Progenitor cell of endocrine pancreas (in vitro differentiated cells): ENCODE measurements around the gene POFUT2. TPM values are rescaled to one million over a fixed set of nuclear protein-coding genes. Genes with fewer than 3 reads are reported as not detected.
A peak's percentile ranks its signal among the peaks of the same experiment; 100 is the strongest.

Source experiments
- DNase-seq: peaks from one replicate; pipeline ENCODE4 v3.0.0; 2021; ENCODE audit warnings: low spot score; ENCODE audit not compliant: unreplicated experiment
- H3K27ac Mint-ChIP-seq: 2 replicates; pipeline ENCODE4 v1.8.0; 2021; ENCODE audit warnings: mild to moderate bottlenecking, moderate library complexity, mixed read lengths
- H3K27me3 Mint-ChIP-seq: 2 replicates; pipeline ENCODE4 v1.8.0; 2021; ENCODE audit warnings: mixed read lengths
- H3K36me3 Mint-ChIP-seq: 2 replicates; pipeline ENCODE4 v1.8.0; 2022; ENCODE audit warnings: mixed read lengths; ENCODE audit not compliant: insufficient read depth
- H3K4me1 Mint-ChIP-seq: 2 replicates; pipeline ENCODE4 v1.8.0; 2021; ENCODE audit warnings: low read depth, mixed read lengths
- H3K4me3 Mint-ChIP-seq: 2 replicates; pipeline ENCODE4 v1.8.0; 2021; ENCODE audit warnings: low read depth, mild to moderate bottlenecking, moderate library complexity, mixed read lengths
- H3K9me3 Mint-ChIP-seq: 2 replicates; pipeline ENCODE4 v1.8.0; 2021; ENCODE audit warnings: low read depth, mixed read lengths
- CTCF ChIP-seq: fragments of 200-600 bp; sonication (generic); IDR thresholded peaks from one replicate; pipeline ENCODE4 v1.5.0; 2021; ENCODE audit warnings: antibody characterized with exemption, mild to moderate bottlenecking; ENCODE audit not compliant: unreplicated experiment
- total RNA-seq: library from RNA; stranded (reverse); gene quantifications from 2 replicates; pipeline ENCODE4 v1.2.1, GENCODE V29; 2021

Gene POFUT2
- total RNA-seq, 1 donor from 2014 or later, result 47.8 TPM

- peaks cover 5% of the 10 kb centered on the region for H3K4me1 Mint-ChIP-seq
- peaks cover 15% of the 10 kb centered on the region for H3K36me3 Mint-ChIP-seq
- H3K9me3 Mint-ChIP-seq, result no peaks in the 10 kb centered on the region
- H3K27ac Mint-ChIP-seq, result no peak overlapping the region
- peak overlapping the region; percentile 59 for H3K4me3 Mint-ChIP-seq
- no peaks in the 10 kb centered on the region for H3K27me3 Mint-ChIP-seq
- TF ChIP-seq CTCF, result no peak
- DNase-seq, result no peak
Measured at GRCh38 chr21:45285266-45285931, 2.3 kb downstream of the POFUT2 start.

- no peak overlapping the region for H3K27ac Mint-ChIP-seq
- H3K36me3 Mint-ChIP-seq, result peaks cover 20% of the 10 kb centered on the region
- H3K27me3 Mint-ChIP-seq, result no peaks in the 10 kb centered on the region
- DNase-seq, result no peak
- H3K9me3 Mint-ChIP-seq, result no peaks in the 10 kb centered on the region
- peaks cover 5% of the 10 kb centered on the region for H3K4me1 Mint-ChIP-seq
- H3K4me3 Mint-ChIP-seq, result no peak overlapping the region
- TF ChIP-seq CTCF, result no peak
Measured at GRCh38 chr21:45284456-45284741, 3.3 kb downstream of the POFUT2 start.

- Mint-ChIP-seq H3K4me3 (no peak overlapping the region), H3K36me3 (peaks cover 20% of the 10 kb centered on the region), H3K27ac (no peak overlapping the region), H3K4me1 (peaks cover 4% of the 10 kb centered on the region), H3K9me3 (no peaks in the 10 kb centered on the region), H3K27me3 (no peaks in the 10 kb centered on the region)
- no peak for DNase-seq
- no peak for TF ChIP-seq CTCF
Measured at GRCh38 chr21:45283611-45284455, 3.9 kb downstream of the POFUT2 start.

GRCh38 chr21:45283035-45283610 is 4.6 kb downstream of the POFUT2 start:
- no peaks in the 10 kb centered on the region for H3K9me3 Mint-ChIP-seq
- H3K27me3 Mint-ChIP-seq, result no peaks in the 10 kb centered on the region
- H3K4me1 Mint-ChIP-seq, result peaks cover 3% of the 10 kb centered on the region
- no peak for DNase-seq
- peaks cover 21% of the 10 kb centered on the region for H3K36me3 Mint-ChIP-seq
- H3K27ac Mint-ChIP-seq, result no peak overlapping the region
- TF ChIP-seq CTCF, result no peak
- no peak overlapping the region for H3K4me3 Mint-ChIP-seq

GRCh38 chr21:45282283-45283034 is 5.2 kb downstream of the POFUT2 start:
- no peaks in the 10 kb centered on the region for H3K9me3 Mint-ChIP-seq
- no peak for DNase-seq
- peaks cover 3% of the 10 kb centered on the region for H3K4me1 Mint-ChIP-seq
- H3K4me3 Mint-ChIP-seq, result no peak overlapping the region
- no peaks in the 10 kb centered on the region for H3K27me3 Mint-ChIP-seq
- H3K27ac Mint-ChIP-seq, result no peak overlapping the region
- peaks cover 21% of the 10 kb centered on the region for H3K36me3 Mint-ChIP-seq
- no peak for TF ChIP-seq CTCF
